Measurements from ENCODE around the gene SLC39A9. TPM values are rescaled to one million over a fixed set of nuclear protein-coding genes. Genes with fewer than 3 reads are reported as not detected.

Gene SLC39A9
- total RNA-seq, 1 experiment from 2014 or later: 44.1 TPM

- CTCF ChIA-PET: interaction anchor here (1.0 kb wide), 1 partner anchor 189 kb away, joined by 7 read pairs; no protein-coding TSS in a partner anchor
- no peak overlapping the region for H3K27ac Mint-ChIP-seq
Measured at GRCh38 chr14:69471436-69471835, 72.9 kb downstream of the SLC39A9 start.

GRCh38 chr14:69471916-69472315 is 73.4 kb downstream of the SLC39A9 start:
- no peak overlapping the region for H3K27ac Mint-ChIP-seq
- DNase-seq (ENCODE audit: low spot score) (no peak), ATAC-seq (no peak)
- POLR2A ChIA-PET: no interaction called here
- H3K9me3 Mint-ChIP-seq: no peaks in the 10 kb centered on the region
- no peak overlapping the region for H3K4me3 Mint-ChIP-seq
- no peaks in the 10 kb centered on the region for H3K27me3 Mint-ChIP-seq (ENCODE audit: low read depth)
- no peak for TF ChIP-seq EMX1 (CRISPR knock-in tag; IDR thresholded peaks at IDR 0.05)
- no peak for TF ChIP-seq OVOL2 (CRISPR knock-in tag; IDR thresholded peaks at IDR 0.05; ENCODE audit: borderline replicate concordance)
- TF ChIP-seq FOXP1 (CRISPR knock-in tag; IDR thresholded peaks at IDR 0.05; ENCODE audit: borderline replicate concordance): no peak
- TF ChIP-seq CDX4 (CRISPR knock-in tag; IDR thresholded peaks at IDR 0.05; ENCODE audit: borderline replicate concordance): no peak
- no peaks in the 10 kb centered on the region for H3K36me3 Mint-ChIP-seq
- no peaks in the 10 kb centered on the region for H3K4me1 Mint-ChIP-seq
- CTCF ChIA-PET: no interaction called here

More at GRCh38 chr14:69471436-69471835, 72.9 kb downstream of the SLC39A9 start:
- H3K36me3 Mint-ChIP-seq: no peaks in the 10 kb centered on the region
- H3K27me3 Mint-ChIP-seq (ENCODE audit: low read depth): no peaks in the 10 kb centered on the region
- no peaks in the 10 kb centered on the region for H3K9me3 Mint-ChIP-seq
- no peak for ATAC-seq
- POLR2A ChIA-PET: no interaction called here
- no peaks in the 10 kb centered on the region for H3K4me1 Mint-ChIP-seq
- no peak overlapping the region for H3K4me3 Mint-ChIP-seq
- DNase-seq (ENCODE audit: low spot score): no peak
- TF ChIP-seq NFYB (CRISPR knock-in tag; conservative IDR thresholded peaks at IDR 0.05; ENCODE audit: low read depth) (no peak), GABPB1 (CRISPR knock-in tag; IDR thresholded peaks at IDR 0.05) (no peak), ESRRA (CRISPR knock-in tag; IDR thresholded peaks at IDR 0.05; ENCODE audit: borderline replicate concordance) (no peak), TEAD4 (CRISPR knock-in tag; IDR thresholded peaks at IDR 0.05) (no peak), ZNF263 (CRISPR knock-in tag; IDR thresholded peaks at IDR 0.05; ENCODE audit: low read depth) (no peak), IRF1 (CRISPR knock-in tag; IDR thresholded peaks at IDR 0.05) (no peak), NR1H2 (CRISPR knock-in tag; IDR thresholded peaks at IDR 0.05) (no peak), ZBTB21 (CRISPR knock-in tag; IDR thresholded peaks at IDR 0.05; ENCODE audit: borderline replicate concordance) (no peak), ZNF423 (CRISPR knock-in tag; IDR thresholded peaks at IDR 0.05) (no peak), STAT6 (CRISPR knock-in tag; conservative IDR thresholded peaks at IDR 0.05; ENCODE audit: low read depth) (no peak), USF1 (CRISPR knock-in tag; IDR thresholded peaks at IDR 0.05) (no peak), ZNF317 (CRISPR knock-in tag; IDR thresholded peaks at IDR 0.05; ENCODE audit: borderline replicate concordance, low read depth) (no peak), E2F5 (CRISPR knock-in tag; IDR thresholded peaks at IDR 0.05) (no peak), ERG (CRISPR knock-in tag; IDR thresholded peaks at IDR 0.05) (no peak), SMAD4 (CRISPR knock-in tag; IDR thresholded peaks at IDR 0.05) (no peak)
